ENCODE data around the gene PAX2.

GRCh38 chr10:100828738-100829096 is 83.3 kb downstream of the PAX2 start:
- TF ChIP-seq CTCF (IDR thresholded peaks at IDR 0.05; ENCODE audit: low read length) (no peak), EZH2 (optimal IDR thresholded peaks at IDR 0.05; ENCODE audit: low read depth, low read length) (no peak)
